HEK293 (cell line): ENCODE results near the gene BRD3OS.

Experiments
- CTCF ChIA-PET: fragments of 350-600 bp; formaldehyde crosslinking; extraction: SDS; loops from one replicate; lab custom pipeline; 2021; ENCODE audit warnings: antibody characterized with exemption; lab: Yijun Ruan, JAX
- POLR2A ChIA-PET: fragments of 300-600 bp; formaldehyde crosslinking; extraction: SDS; loops from one replicate; lab custom pipeline; 2020; ENCODE audit warnings: antibody characterized with exemption, inconsistent platforms; lab: Yijun Ruan, JAX
- H3K27ac ChIP-seq: fragments of 200-500 bp; sonication (Bioruptor generic); 2 replicates; pipeline ENCODE4 v1.5.1; 2014; ENCODE audit warnings: low read depth, low read length, control low read depth, inconsistent platforms; ENCODE audit errors: extremely low read depth
- H3K36me3 ChIP-seq, 2 experiments: fragments of 200-500 bp in 1 of 2; sonication (Bioruptor generic) in 1 of 2; 1 replicate in 1 of 2; 2 replicates in 1 of 2; pipeline ENCODE4 v1.5.1; 2014 to 2017; ENCODE audit warnings: inconsistent platforms in 2 of 2, low read length in 2 of 2; ENCODE audit not compliant: control insufficient read depth in 2 of 2, insufficient read depth in 1 of 2
- H3K4me1 ChIP-seq: fragments of 200-500 bp; sonication (Bioruptor generic); 2 replicates; pipeline ENCODE4 v1.5.1; 2014; ENCODE audit warnings: mild to moderate bottlenecking, low read length, inconsistent platforms; ENCODE audit not compliant: control insufficient read depth, insufficient read depth
- H3K4me3 ChIP-seq: 2 replicates; pipeline ENCODE4 v1.5.1; 2011; ENCODE audit warnings: low read depth, mild to moderate bottlenecking, control low read depth, low read length, moderate library complexity
- H3K9me3 ChIP-seq: fragments of 200-500 bp; sonication (Bioruptor generic); 2 replicates; pipeline ENCODE4 v1.5.1; 2014; ENCODE audit warnings: low read depth, low read length, inconsistent platforms; ENCODE audit not compliant: control insufficient read depth, insufficient read depth
- BCL11A ChIP-seq: fragments of 450-650 bp; formaldehyde crosslinking; IDR thresholded peaks from 2 replicates; pipeline ENCODE4 v1.5.1; 2016; ENCODE audit warnings: low read depth, missing biosample characterization, missing genetic modification characterization
- FEZF1 ChIP-seq: fragments of 450-650 bp; formaldehyde crosslinking; IDR thresholded peaks from 2 replicates; pipeline ENCODE4 v1.5.1; 2016; ENCODE audit warnings: missing biosample characterization, missing genetic modification characterization
- GLIS2 ChIP-seq: fragments of 450-650 bp; formaldehyde crosslinking; IDR thresholded peaks from 2 replicates; pipeline ENCODE4 v1.5.1; 2016; ENCODE audit warnings: missing biosample characterization, missing genetic modification characterization
- SP2 ChIP-seq: fragments of 450-650 bp; formaldehyde crosslinking; IDR thresholded peaks from 2 replicates; pipeline ENCODE4 v1.5.1; 2016; ENCODE audit warnings: missing biosample characterization, missing genetic modification characterization
- ZBTB17 ChIP-seq: fragments of 450-650 bp; formaldehyde crosslinking; IDR thresholded peaks from 2 replicates; pipeline ENCODE4 v1.5.1; 2016; ENCODE audit warnings: missing biosample characterization, missing genetic modification characterization
- ZBTB21 ChIP-seq: fragments of 450-650 bp; formaldehyde crosslinking; IDR thresholded peaks from 2 replicates; pipeline ENCODE4 v1.5.1; 2017; ENCODE audit warnings: missing biosample characterization, missing genetic modification characterization
- ZNF311 ChIP-seq: fragments of 450-650 bp; formaldehyde crosslinking; IDR thresholded peaks from 2 replicates; pipeline ENCODE4 v1.5.1; 2017; ENCODE audit warnings: missing biosample characterization, missing genetic modification characterization, borderline replicate concordance
- ZNF600 ChIP-seq: fragments of 450-650 bp; formaldehyde crosslinking; IDR thresholded peaks from 2 replicates; pipeline ENCODE4 v1.5.1; 2016; ENCODE audit warnings: missing biosample characterization, missing genetic modification characterization
- TF ChIP-seq, protein P1 (sequence below): fragments of 450-650 bp; formaldehyde crosslinking; IDR thresholded peaks from 2 replicates; pipeline ENCODE4 v1.5.1; 2016; ENCODE audit warnings: missing biosample characterization, missing genetic modification characterization
- TF ChIP-seq, protein P2 (sequence below): fragments of 450-650 bp; formaldehyde crosslinking; IDR thresholded peaks from 2 replicates; pipeline ENCODE4 v1.5.1; 2016; ENCODE audit warnings: missing biosample characterization, missing genetic modification characterization, low read depth
- TF ChIP-seq, protein P3 (sequence below): fragments of 450-650 bp; formaldehyde crosslinking; IDR thresholded peaks from 2 replicates; pipeline ENCODE4 v1.5.1; 2016; ENCODE audit warnings: missing biosample characterization, missing genetic modification characterization
- TF ChIP-seq, protein P4 (sequence below): sonication (generic); formaldehyde crosslinking; IDR thresholded peaks from 2 replicates; pipeline ENCODE4 v1.8.1; 2022; ENCODE audit warnings: mild to moderate bottlenecking, moderate library complexity, missing genetic modification reagents
- TF ChIP-seq, protein P5 (sequence below): fragments of 450-650 bp; formaldehyde crosslinking; IDR thresholded peaks from 2 replicates; pipeline ENCODE4 v1.5.1; 2016; ENCODE audit warnings: missing biosample characterization, missing genetic modification characterization

BRD3OS gene

DNA sequence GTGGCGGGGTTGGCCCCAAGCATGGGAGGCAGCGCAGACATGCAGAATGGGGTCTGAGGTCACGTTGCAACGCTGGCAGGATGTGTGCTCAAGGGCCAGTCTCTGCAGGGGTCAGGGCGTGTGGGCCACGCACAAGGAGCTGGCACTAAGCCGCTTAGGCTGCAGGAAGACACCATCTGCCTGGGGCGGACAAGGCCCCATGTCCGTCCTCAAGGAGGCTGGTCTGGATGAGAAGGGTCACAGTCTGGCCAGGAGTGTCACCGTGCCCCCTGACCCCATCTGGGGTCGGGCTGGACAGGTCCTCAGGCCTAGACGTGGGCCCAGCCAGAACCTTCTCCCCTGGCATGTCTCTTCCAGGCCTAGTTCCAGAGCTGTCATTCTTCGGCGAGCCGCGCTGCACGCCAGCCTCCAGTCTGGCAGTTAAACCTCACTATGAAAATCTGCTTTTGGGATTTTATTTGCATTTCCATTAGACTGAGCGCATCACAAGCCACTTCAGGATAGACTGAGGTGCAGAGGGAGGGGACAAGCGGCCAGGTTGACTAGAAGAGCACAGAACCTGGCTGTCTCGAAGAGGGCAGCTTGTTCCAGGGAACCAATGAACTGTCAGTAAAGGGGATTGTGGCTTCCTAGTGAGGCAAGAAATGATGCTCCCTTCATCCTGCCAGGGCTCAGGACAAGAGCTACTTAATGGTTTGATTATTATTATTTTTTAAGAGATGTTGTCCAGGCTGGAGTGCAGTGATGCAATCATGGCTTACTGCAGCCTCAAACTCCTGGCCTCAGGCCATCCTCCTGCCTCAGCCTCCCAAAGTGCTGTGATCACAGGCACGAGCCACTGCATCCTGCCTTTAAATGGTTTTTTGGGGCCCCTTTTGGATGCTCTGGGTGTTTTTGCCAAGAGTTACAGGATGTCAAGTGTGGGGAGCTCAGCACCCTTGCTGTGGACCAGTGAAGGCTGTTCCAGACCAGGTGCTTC is 4.3 kb downstream of the BRD3OS start:
- Histone ChIP-seq H3K4me1 (0 out of 2 replicates have a peak, but pooled peaks cover 2% of the 10 kb centered on the region), H3K4me3 (no peak overlapping the region), H3K36me3 (peaks cover 0 to 71% of the 10 kb centered on the region in 2 experiments), H3K27ac (no peak overlapping the region), H3K9me3 (no peaks in the 10 kb centered on the region)
- TF ChIP-seq SP2 (tag by site-specific recombination) (no peak), ZBTB17 (tag by site-specific recombination) (peak; percentile 57), ZNF600 (0 out of 2 replicates have a peak, but pooled peaks have one; percentile 44), GLIS2 (tag by site-specific recombination) (peak; percentile 24; the same call in 1 of the 2 replicates), ZNF311 (tag by site-specific recombination) (no peak), ZBTB21 (no peak), FEZF1 (no peak)
- TF ChIP-seq, protein P1, sequence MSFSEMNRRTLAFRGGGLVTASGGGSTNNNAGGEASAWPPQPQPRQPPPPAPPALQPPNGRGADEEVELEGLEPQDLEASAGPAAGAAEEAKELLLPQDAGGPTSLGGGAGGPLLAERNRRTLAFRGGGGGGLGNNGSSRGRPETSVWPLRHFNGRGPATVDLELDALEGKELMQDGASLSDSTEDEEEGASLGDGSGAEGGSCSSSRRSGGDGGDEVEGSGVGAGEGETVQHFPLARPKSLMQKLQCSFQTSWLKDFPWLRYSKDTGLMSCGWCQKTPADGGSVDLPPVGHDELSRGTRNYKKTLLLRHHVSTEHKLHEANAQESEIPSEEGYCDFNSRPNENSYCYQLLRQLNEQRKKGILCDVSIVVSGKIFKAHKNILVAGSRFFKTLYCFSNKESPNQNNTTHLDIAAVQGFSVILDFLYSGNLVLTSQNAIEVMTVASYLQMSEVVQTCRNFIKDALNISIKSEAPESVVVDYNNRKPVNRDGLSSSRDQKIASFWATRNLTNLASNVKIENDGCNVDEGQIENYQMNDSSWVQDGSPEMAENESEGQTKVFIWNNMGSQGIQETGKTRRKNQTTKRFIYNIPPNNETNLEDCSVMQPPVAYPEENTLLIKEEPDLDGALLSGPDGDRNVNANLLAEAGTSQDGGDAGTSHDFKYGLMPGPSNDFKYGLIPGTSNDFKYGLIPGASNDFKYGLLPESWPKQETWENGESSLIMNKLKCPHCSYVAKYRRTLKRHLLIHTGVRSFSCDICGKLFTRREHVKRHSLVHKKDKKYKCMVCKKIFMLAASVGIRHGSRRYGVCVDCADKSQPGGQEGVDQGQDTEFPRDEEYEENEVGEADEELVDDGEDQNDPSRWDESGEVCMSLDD = no peak
- TF ChIP-seq, protein P2, sequence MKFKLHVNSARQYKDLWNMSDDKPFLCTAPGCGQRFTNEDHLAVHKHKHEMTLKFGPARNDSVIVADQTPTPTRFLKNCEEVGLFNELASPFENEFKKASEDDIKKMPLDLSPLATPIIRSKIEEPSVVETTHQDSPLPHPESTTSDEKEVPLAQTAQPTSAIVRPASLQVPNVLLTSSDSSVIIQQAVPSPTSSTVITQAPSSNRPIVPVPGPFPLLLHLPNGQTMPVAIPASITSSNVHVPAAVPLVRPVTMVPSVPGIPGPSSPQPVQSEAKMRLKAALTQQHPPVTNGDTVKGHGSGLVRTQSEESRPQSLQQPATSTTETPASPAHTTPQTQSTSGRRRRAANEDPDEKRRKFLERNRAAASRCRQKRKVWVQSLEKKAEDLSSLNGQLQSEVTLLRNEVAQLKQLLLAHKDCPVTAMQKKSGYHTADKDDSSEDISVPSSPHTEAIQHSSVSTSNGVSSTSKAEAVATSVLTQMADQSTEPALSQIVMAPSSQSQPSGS (tag by site-specific recombination) = no peak
- POLR2A ChIA-PET = no interaction called here
- CTCF ChIA-PET = interaction anchor here (0.7 to 1.1 kb wide), 2 partner anchors 36 to 1381 kb away, joined by 3 read pairs; no protein-coding TSS in a partner anchor

DNA sequence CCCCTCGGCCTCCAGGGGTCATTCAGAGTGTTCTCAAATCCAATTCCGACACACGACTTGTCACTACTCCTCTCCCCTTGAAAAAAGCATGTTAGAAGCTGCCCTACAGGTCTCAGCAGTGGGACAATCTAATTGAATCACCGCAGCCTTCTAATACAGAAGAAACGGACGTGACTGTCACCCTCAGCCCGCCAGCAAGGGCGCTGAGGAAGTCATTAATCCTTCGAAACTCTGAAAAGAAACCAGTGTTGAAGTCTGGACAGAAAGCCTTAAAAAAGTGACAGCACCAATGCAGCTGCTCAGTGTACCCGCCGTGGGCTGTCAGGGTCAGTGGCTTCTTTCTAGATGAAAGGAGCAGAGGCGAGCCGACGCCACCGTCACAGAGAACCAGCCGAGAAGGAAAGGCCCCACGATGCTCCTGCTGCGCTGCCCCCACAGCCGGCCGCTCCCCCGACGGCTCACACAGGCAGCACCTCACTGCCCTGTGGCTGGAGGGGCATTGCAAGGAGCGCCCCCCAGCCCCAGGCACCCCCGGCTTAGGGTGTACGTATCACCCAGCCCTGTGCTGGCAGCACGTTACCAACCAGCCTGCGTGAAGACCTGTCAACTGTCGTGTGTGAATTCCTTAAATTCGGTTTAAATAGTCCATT is 5.7 kb downstream of the BRD3OS start:
- no peak overlapping the region for H3K27ac ChIP-seq
- no peaks in the 10 kb centered on the region for H3K4me1 ChIP-seq
- ChIA-PET POLR2A (interaction anchor here (0.7 kb wide), 2 partner anchors 10 to 11 kb away, joined by 3 to 11 read pairs; no protein-coding TSS in a partner anchor), CTCF (no interaction called here)
- no peak overlapping the region for H3K4me3 ChIP-seq
- no peak for TF ChIP-seq BCL11A (tag by site-specific recombination)
- TF ChIP-seq, protein P3, sequence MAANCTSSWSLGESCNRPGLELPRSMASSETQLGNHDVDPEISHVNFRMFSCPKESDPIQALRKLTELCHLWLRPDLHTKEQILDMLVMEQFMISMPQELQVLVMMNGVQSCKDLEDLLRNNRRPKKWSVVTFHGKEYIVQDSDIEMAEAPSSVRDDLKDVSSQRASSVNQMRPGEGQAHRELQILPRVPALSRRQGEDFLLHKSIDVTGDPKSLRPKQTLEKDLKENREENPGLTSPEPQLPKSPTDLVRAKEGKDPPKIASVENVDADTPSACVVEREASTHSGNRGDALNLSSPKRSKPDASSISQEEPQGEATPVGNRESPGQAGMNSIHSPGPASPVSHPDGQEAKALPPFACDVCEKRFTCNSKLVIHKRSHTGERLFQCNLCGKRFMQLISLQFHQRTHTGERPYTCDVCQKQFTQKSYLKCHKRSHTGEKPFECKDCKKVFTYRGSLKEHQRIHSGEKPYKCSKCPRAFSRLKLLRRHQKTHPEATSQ (tag by site-specific recombination) = no peak
- TF ChIP-seq, protein P4, sequence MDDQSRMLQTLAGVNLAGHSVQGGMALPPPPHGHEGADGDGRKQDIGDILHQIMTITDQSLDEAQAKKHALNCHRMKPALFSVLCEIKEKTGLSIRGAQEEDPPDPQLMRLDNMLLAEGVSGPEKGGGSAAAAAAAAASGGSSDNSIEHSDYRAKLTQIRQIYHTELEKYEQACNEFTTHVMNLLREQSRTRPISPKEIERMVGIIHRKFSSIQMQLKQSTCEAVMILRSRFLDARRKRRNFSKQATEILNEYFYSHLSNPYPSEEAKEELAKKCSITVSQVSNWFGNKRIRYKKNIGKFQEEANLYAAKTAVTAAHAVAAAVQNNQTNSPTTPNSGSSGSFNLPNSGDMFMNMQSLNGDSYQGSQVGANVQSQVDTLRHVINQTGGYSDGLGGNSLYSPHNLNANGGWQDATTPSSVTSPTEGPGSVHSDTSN (CRISPR knock-in tag) = no peak
- TF ChIP-seq, protein P5, sequence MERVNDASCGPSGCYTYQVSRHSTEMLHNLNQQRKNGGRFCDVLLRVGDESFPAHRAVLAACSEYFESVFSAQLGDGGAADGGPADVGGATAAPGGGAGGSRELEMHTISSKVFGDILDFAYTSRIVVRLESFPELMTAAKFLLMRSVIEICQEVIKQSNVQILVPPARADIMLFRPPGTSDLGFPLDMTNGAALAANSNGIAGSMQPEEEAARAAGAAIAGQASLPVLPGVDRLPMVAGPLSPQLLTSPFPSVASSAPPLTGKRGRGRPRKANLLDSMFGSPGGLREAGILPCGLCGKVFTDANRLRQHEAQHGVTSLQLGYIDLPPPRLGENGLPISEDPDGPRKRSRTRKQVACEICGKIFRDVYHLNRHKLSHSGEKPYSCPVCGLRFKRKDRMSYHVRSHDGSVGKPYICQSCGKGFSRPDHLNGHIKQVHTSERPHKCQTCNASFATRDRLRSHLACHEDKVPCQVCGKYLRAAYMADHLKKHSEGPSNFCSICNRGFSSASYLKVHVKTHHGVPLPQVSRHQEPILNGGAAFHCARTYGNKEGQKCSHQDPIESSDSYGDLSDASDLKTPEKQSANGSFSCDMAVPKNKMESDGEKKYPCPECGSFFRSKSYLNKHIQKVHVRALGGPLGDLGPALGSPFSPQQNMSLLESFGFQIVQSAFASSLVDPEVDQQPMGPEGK (tag by site-specific recombination) = no peak
- no peaks in the 10 kb centered on the region for H3K9me3 ChIP-seq
- peaks cover 0 to 85% of the 10 kb centered on the region in 2 experiments for H3K36me3 ChIP-seq
